Measurements from ENCODE around the gene CPNE9. TPM values are rescaled to one million over a fixed set of nuclear protein-coding genes. Genes with fewer than 3 reads are reported as not detected.

CPNE9 gene, protein sequence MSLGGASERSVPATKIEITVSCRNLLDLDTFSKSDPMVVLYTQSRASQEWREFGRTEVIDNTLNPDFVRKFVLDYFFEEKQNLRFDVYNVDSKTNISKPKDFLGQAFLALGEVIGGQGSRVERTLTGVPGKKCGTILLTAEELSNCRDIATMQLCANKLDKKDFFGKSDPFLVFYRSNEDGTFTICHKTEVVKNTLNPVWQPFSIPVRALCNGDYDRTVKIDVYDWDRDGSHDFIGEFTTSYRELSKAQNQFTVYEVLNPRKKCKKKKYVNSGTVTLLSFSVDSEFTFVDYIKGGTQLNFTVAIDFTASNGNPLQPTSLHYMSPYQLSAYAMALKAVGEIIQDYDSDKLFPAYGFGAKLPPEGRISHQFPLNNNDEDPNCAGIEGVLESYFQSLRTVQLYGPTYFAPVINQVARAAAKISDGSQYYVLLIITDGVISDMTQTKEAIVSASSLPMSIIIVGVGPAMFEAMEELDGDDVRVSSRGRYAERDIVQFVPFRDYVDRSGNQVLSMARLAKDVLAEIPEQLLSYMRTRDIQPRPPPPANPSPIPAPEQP
- 0.48 and 1.3 TPM in 2 replicates for total RNA-seq
- long read RNA-seq: 0 reads

DNA sequence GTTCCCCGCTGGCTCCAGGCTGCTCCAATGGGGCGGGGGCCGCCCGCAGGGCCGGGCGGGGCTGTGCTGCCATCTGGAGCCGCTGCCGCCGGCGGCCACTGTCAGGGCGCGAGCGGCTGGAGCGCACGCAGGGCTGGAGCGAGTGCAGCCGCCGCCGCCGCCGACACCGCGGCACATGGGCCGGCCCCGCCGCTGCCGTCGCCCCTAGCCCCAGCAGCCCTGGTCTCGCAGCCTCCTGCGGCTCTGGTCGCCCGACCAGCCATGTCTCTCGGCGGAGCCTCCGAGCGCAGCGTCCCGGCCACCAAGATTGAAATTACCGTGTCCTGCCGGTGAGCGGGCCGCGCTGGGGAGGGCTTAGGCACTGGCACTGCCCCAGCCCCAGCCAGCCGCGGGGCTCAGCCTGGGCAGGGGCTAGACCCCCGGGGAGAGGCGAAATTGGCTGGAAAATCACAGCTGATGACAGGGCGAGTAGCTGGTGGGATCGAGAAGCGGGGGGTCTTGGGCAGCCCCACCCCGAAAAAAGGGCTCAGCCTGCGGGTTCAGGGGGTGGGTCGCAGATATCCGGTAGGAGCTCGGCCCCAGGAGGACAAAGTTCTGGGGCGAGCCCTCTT, at the start of gene CPNE9:
TSS of gene CPNE9 (plus strand) at position 98 of the 611 bp plus-strand sequence. CDS start at position 262, 164 bp downstream.
- no peak within 1 kb of the TSS for H3K27ac Mint-ChIP-seq (ENCODE audit: unreplicated experiment)
- H3K36me3 Mint-ChIP-seq (ENCODE audit: low read depth): no peaks in the 10 kb centered on the region
- TF ChIP-seq, protein P1, sequence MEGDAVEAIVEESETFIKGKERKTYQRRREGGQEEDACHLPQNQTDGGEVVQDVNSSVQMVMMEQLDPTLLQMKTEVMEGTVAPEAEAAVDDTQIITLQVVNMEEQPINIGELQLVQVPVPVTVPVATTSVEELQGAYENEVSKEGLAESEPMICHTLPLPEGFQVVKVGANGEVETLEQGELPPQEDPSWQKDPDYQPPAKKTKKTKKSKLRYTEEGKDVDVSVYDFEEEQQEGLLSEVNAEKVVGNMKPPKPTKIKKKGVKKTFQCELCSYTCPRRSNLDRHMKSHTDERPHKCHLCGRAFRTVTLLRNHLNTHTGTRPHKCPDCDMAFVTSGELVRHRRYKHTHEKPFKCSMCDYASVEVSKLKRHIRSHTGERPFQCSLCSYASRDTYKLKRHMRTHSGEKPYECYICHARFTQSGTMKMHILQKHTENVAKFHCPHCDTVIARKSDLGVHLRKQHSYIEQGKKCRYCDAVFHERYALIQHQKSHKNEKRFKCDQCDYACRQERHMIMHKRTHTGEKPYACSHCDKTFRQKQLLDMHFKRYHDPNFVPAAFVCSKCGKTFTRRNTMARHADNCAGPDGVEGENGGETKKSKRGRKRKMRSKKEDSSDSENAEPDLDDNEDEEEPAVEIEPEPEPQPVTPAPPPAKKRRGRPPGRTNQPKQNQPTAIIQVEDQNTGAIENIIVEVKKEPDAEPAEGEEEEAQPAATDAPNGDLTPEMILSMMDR (conservative IDR thresholded peaks at IDR 0.05): no peak
- H3K9me3 Mint-ChIP-seq: no peaks in the 10 kb centered on the region
- H3K4me3 Mint-ChIP-seq: peak within 1 kb of the TSS; percentile 81
- H3K27me3 Mint-ChIP-seq (ENCODE audit: low read depth): peaks cover 54% of the 10 kb centered on the region
- peaks cover 4% of the 10 kb centered on the region for H3K4me1 Mint-ChIP-seq
- DNase-seq (ENCODE audit: low read depth, low spot score): peak; percentile 14

DNA sequence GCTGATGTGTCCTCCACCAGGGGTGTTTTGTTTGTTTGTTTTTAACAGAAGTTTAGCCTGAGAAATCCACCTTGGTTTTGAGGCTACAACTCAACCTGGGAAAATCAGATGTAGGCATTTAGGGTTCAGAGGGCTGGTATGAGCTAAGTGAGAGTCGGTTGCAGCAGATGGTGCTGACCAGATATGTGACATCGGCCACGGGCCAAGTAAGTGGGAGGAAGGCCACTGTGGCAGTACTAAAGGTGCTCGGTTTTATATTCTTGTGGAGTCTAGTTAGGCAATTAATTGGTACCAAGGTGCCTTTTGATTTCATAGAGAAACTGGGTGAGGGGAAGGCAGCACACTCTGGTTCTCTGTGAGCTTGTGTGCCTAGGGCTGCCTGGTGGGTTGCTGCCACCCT, 43.8 kb upstream of the CPNE9 start:
- no peak for DNase-seq (ENCODE audit: low read depth, low spot score)
- Mint-ChIP-seq H3K27me3 (ENCODE audit: low read depth) (no peaks in the 10 kb centered on the region), H3K4me3 (no peak overlapping the region), H3K36me3 (ENCODE audit: low read depth) (peaks cover 12% of the 10 kb centered on the region), H3K27ac (ENCODE audit: unreplicated experiment) (no peak overlapping the region), H3K4me1 (no peaks in the 10 kb centered on the region), H3K9me3 (no peaks in the 10 kb centered on the region)
- TF ChIP-seq, protein P1 (conservative IDR thresholded peaks at IDR 0.05): no peak

DNA sequence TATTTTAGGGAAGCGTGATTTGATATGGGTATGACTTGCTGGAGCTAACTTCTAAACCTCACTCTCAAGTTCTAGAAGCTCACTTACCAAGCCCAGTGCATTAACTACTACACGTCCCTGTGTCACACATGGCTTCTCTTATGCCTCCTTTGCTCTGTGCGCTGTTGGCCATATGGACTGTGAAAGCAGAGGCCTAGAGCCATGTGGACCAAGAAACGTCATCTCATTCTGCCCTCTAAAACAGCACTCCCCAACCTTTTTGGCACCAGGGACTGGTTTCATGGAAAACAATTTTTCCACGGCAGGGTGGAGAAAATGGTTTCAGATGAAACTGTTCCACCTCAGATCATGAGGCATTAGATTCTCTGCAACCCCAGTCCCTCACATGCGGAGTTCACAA, 42.7 kb upstream of the CPNE9 start:
- Mint-ChIP-seq H3K36me3 (ENCODE audit: low read depth) (peaks cover 12% of the 10 kb centered on the region), H3K4me3 (no peak overlapping the region), H3K27me3 (ENCODE audit: low read depth) (no peaks in the 10 kb centered on the region), H3K27ac (ENCODE audit: unreplicated experiment) (no peak overlapping the region), H3K9me3 (no peaks in the 10 kb centered on the region), H3K4me1 (no peaks in the 10 kb centered on the region)
- TF ChIP-seq, protein P1 (conservative IDR thresholded peaks at IDR 0.05): no peak
- no peak for DNase-seq (ENCODE audit: low read depth, low spot score)

DNA sequence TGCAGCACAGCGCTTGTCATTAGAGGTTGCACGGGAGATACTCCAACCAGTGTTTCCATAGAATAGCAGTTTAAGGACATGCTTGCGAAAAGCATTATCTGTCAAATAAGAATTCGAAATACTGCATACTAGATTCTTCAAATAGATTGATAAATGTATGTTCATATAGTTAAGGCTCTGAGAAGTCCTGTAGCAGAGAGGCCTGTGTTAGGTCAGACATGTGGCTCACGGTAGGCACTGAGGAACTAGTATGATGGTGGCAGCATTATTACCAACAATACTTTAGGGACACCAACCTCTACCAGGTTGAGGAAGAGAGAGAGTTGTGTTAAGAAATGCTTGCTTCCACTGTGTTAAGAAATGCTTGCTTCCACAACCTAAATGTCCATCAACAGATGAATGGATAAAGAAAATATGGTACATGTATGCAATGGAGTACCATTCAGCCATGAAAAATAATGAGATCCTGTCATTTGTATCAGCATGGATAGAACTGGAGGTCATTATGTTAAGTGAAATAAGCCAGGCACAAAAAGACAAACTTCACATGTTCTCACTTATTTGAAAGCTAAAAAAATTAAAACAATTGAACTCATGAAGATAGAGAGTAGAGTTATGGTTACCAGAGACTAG, 39.4 kb upstream of the CPNE9 start:
- Mint-ChIP-seq H3K4me1 (no peaks in the 10 kb centered on the region), H3K36me3 (ENCODE audit: low read depth) (peaks cover 18% of the 10 kb centered on the region)

More for the DNA sequence above, 39.4 kb upstream of the CPNE9 start:
- no peaks in the 10 kb centered on the region for H3K9me3 Mint-ChIP-seq
- no peak overlapping the region for H3K4me3 Mint-ChIP-seq
- no peak for DNase-seq (ENCODE audit: low read depth, low spot score)
- TF ChIP-seq, protein P1 (conservative IDR thresholded peaks at IDR 0.05): no peak
- H3K27me3 Mint-ChIP-seq (ENCODE audit: low read depth): no peaks in the 10 kb centered on the region
- no peak overlapping the region for H3K27ac Mint-ChIP-seq (ENCODE audit: unreplicated experiment)

All from neural crest cell (in vitro differentiated cells).